ENCODE results near the gene CNIH3.

GRCh38 chr1:224592636-224593582, 23.2 kb upstream of the CNIH3 start:
- TF ChIP-seq CTCF (IDR thresholded peaks at IDR 0.05) (no peak), POLR2A (IDR thresholded peaks at IDR 0.05) (no peak)
